SU-DHL-6 (cell line): ENCODE data around the gene SPRYD7.

Source experiments
- EZH2phosphoT487 ChIP-seq: fragments of 200-600 bp; sonication (generic), shearing (Covaris generic); conservative IDR thresholded peaks from 2 replicates; pipeline ENCODE4 v1.6.1; 2018; ENCODE audit warnings: mild to moderate bottlenecking, antibody characterized with exemption, low read length, moderate library complexity, mixed read lengths
- TF ChIP-seq, protein P1 (sequence below): fragments of 200-600 bp; sonication (generic); IDR thresholded peaks from one replicate; pipeline ENCODE4 v1.5.1; 2017; ENCODE audit warnings: antibody characterized with exemption, mild to moderate bottlenecking, low read length, moderate library complexity; ENCODE audit not compliant: insufficient read depth, poor library complexity, severe bottlenecking

DNA sequence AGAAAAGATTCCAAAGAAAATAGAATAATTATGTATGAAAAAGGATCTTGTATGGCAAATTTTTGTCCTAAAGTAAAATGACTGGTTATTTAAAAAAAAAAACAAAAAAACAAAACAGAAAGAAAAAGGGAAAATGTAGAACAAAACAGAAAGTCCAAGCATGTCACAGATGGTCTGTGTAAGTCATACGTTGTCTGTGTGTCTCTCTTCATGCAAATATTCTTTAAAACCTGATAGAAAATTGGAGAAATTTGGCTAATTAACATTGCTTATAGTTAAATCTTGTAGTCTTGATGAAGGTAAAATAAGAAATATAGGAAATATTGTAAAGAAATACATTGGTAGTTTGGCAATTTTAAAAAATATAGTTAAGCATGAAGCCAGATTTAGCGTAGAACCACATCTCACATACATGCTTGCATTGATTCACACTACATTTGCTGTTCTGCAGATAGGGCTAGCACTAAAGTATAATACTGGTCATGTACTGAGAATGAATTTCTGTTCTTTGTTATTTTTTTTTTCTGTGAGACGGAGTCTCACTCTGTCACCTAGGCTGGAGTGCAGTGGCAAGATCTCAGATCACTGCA lies 58.4 kb downstream of the SPRYD7 start:
- TF ChIP-seq, protein P1, sequence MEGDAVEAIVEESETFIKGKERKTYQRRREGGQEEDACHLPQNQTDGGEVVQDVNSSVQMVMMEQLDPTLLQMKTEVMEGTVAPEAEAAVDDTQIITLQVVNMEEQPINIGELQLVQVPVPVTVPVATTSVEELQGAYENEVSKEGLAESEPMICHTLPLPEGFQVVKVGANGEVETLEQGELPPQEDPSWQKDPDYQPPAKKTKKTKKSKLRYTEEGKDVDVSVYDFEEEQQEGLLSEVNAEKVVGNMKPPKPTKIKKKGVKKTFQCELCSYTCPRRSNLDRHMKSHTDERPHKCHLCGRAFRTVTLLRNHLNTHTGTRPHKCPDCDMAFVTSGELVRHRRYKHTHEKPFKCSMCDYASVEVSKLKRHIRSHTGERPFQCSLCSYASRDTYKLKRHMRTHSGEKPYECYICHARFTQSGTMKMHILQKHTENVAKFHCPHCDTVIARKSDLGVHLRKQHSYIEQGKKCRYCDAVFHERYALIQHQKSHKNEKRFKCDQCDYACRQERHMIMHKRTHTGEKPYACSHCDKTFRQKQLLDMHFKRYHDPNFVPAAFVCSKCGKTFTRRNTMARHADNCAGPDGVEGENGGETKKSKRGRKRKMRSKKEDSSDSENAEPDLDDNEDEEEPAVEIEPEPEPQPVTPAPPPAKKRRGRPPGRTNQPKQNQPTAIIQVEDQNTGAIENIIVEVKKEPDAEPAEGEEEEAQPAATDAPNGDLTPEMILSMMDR = no peak
- no peak for TF ChIP-seq EZH2phosphoT487
